ENCODE results near the gene MICU1.
A peak's percentile ranks its signal among the peaks of the same experiment; 100 is the strongest.
"Not testable (repeated sequence)": the region's sequence is repeated elsewhere in the genome, so short reads cannot be mapped to it uniquely, and the experiment has no call there.

MICU1 gene

DNA sequence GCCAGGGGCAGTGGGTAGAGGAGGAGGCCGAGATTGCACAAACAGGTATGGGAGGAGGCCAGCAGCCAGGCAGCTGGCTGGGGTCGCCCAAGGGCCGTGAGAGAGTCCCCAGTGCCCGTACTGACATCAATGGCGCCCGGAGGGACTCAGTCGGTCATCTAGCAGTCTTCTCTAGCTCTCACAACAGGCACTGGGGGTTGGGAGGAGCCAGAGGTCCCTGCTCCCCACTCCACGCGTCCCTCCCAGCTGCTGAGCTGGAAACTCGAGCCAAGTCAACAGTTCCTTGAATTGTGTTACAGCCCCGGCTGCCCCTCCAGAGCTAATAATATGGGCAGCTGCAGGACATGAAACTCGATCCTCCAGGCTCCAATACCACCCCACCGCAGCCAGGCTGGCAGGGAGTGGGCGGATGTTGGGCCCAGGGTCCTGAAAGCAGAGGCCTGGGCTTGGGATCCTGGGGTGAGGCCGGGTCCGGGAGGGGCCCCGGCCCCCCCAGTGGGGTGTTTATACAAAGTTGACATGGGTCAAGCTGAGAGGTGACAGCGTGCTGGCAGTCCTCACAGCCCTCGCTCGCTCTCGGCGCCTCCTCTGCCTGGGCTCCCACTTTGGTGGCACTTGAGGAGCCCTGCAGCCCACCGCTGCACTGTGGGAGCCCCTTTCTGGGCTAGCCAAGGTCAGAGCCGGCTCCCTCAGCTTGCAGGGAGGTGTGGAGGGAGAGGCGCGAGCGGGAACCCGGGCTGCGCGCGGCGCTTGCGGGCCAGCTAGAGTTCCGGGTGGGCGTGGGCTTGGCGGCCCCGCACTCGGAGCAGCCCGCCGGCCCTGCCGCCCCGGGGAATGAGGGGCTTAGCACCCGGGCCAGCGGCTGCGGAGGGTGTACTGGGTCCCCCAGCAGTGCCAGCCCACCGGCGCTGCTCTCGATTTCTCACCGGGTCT is 300.4 kb downstream of the MICU1 start:
- H3K4me2 ChIP-seq; H3K27ac ChIP-seq; H3K27me3 ChIP-seq (ENCODE audit: insufficient read depth, low read depth); H4K20me1 ChIP-seq (ENCODE audit: insufficient read depth); H2AFZ ChIP-seq (ENCODE audit: low read depth); H3K9ac ChIP-seq; H3K36me3 ChIP-seq (ENCODE audit: insufficient read depth); H3K79me2 ChIP-seq (ENCODE audit: insufficient read depth, low read depth); H3K4me3 ChIP-seq (IDR thresholded peaks at IDR 0.05; ENCODE audit: insufficient read depth, low read depth, low read length): not testable (repeated sequence)
- H3K4me1 ChIP-seq (ENCODE audit: low read depth, poor library complexity, severe bottlenecking), result peaks cover 70% of the 10 kb centered on the region

DNA sequence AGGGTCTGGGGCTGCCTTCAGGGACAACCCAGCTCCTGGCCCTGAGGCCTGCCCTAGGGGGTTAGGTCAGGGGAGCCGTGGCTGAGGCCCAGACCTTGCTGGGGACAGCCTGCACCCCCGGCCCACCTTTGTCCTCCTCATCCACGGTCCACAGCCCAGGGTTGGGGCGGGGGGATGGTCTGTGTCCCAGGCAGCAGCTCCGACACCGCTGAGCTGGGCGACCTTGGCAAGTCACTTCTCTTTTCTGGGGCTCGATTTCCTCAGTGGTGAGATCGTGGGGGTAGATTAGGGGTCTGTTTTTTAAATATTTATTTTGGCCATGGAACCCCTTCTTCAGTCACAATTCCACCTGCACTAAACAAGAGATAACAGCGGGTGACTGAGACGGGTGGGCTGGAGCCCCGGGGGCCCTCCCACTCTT is 302.1 kb downstream of the MICU1 start:
- no peak overlapping the region for H3K4me2 ChIP-seq
- H3K36me3 ChIP-seq (ENCODE audit: insufficient read depth), result no peaks in the 10 kb centered on the region
- peaks cover 64% of the 10 kb centered on the region for H3K4me1 ChIP-seq (ENCODE audit: low read depth, poor library complexity, severe bottlenecking)
- TF ChIP-seq, protein P1, sequence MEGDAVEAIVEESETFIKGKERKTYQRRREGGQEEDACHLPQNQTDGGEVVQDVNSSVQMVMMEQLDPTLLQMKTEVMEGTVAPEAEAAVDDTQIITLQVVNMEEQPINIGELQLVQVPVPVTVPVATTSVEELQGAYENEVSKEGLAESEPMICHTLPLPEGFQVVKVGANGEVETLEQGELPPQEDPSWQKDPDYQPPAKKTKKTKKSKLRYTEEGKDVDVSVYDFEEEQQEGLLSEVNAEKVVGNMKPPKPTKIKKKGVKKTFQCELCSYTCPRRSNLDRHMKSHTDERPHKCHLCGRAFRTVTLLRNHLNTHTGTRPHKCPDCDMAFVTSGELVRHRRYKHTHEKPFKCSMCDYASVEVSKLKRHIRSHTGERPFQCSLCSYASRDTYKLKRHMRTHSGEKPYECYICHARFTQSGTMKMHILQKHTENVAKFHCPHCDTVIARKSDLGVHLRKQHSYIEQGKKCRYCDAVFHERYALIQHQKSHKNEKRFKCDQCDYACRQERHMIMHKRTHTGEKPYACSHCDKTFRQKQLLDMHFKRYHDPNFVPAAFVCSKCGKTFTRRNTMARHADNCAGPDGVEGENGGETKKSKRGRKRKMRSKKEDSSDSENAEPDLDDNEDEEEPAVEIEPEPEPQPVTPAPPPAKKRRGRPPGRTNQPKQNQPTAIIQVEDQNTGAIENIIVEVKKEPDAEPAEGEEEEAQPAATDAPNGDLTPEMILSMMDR (conservative IDR thresholded peaks at IDR 0.05; ENCODE audit: low read depth, low read length), result no peak
- no peaks in the 10 kb centered on the region for H3K79me2 ChIP-seq (ENCODE audit: insufficient read depth, low read depth)
- no peaks in the 10 kb centered on the region for H4K20me1 ChIP-seq (ENCODE audit: insufficient read depth)
- H3K27me3 ChIP-seq (ENCODE audit: insufficient read depth, low read depth), result no peaks in the 10 kb centered on the region
- no peak overlapping the region for H3K27ac ChIP-seq
- H3K4me3 ChIP-seq (IDR thresholded peaks at IDR 0.05; ENCODE audit: insufficient read depth, low read depth, low read length), result no peak overlapping the region
- no peak overlapping the region for H3K9ac ChIP-seq
- no peak overlapping the region for H2AFZ ChIP-seq (ENCODE audit: low read depth)

DNA sequence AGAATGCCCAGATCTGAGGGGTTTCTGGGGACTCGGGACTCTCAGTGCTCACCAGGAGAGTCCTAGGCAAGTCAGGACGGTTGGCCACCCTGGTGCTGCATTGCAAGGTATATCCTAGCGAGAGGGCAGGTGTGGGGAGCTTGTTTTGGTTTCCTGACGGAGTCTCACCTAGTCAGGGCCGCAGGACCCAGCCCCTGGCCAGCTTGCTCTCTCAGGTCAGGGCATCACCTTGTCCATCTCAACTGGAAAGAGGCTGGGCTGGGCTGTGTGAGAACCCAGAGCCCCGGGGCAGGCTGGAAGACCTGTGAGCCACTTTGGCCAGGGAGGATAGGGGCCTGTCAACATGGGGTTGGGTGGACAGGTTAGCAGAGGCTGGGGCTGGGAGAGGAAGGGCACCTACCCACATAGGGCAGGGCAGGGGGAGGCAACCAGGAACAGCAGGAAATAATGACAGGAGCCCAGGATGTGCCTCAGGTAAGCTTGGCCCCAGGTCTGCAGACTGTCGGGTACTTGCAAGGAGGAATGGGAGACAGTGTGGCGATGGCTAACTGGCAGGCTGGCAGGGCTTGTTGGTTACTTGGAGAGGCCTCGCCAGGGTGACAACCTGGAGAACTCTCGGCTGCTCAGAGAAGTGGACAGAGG is 302.6 kb downstream of the MICU1 start:
- Histone ChIP-seq H3K4me2 (peak overlapping the region; percentile 17; the same call in 1 of the 2 replicates), H3K27ac (no peak overlapping the region; the same call in 1 of the 2 replicates)

DNA sequence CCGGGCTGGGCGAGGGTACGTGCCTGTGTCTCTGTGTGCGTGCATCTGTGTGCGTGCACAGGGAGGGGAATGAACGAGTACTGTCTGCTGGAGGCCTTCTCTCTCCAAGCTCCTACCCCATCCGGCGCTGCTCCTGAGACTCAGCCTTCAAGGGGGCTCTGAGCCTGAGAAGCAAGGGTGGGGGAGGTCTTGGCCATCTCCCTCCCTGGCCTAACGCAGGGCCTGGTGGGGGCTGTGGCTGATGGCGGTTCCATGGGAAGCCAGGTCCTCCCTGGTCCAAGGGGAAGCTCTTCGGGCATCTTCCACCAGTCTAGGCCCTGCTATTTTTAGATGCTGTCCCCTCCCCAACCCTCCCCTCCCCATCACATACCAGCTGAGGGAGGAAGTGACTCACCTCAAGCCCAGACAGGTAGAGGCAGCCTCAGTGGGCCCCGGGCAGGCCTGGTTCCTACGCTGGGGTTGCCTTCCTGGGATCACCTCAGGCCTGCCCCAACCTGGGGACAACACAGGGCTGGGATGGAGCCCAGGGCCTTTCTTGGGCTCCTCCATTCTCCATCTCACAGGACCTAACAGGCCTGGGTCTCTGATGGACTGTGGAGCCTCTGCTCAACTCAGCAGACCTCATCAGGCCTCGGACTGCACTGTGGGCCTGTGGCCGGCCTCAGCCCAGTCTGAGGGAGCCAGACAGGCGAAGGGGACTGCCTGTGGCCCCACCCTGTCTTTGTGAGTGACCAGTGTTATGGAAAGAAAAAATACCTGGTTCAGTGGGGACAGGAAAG is 303.4 kb downstream of the MICU1 start:
- peak overlapping the region; percentile 98 for H3K27ac ChIP-seq
- no peak overlapping the region for H3K4me3 ChIP-seq (IDR thresholded peaks at IDR 0.05; ENCODE audit: insufficient read depth, low read depth, low read length)
- H3K9ac ChIP-seq, result no peak overlapping the region; the same call in 1 of the 2 replicates
- peak overlapping the region; percentile 16; the same call in 1 of the 2 replicates for H2AFZ ChIP-seq (ENCODE audit: low read depth)
- no peaks in the 10 kb centered on the region for H3K27me3 ChIP-seq (ENCODE audit: insufficient read depth, low read depth)
- no peaks in the 10 kb centered on the region for H3K36me3 ChIP-seq (ENCODE audit: insufficient read depth)
- TF ChIP-seq, protein P1 (conservative IDR thresholded peaks at IDR 0.05; ENCODE audit: low read depth, low read length), result no peak
- H3K79me2 ChIP-seq (ENCODE audit: insufficient read depth, low read depth), result no peaks in the 10 kb centered on the region
- H4K20me1 ChIP-seq (ENCODE audit: insufficient read depth), result no peaks in the 10 kb centered on the region
- peaks cover 64% of the 10 kb centered on the region for H3K4me1 ChIP-seq (ENCODE audit: low read depth, poor library complexity, severe bottlenecking)
- H3K4me2 ChIP-seq, result peak overlapping the region; percentile 99; the same call in 1 of the 2 replicates

More for the DNA sequence above, 302.6 kb downstream of the MICU1 start:
- TF ChIP-seq, protein P1 (conservative IDR thresholded peaks at IDR 0.05; ENCODE audit: low read depth, low read length), result no peak
- Histone ChIP-seq H3K27me3 (ENCODE audit: insufficient read depth, low read depth) (no peaks in the 10 kb centered on the region), H4K20me1 (ENCODE audit: insufficient read depth) (no peaks in the 10 kb centered on the region), H3K4me1 (ENCODE audit: low read depth, poor library complexity, severe bottlenecking) (peaks cover 64% of the 10 kb centered on the region), H2AFZ (ENCODE audit: low read depth) (peak overlapping the region; percentile 16; the same call in 1 of the 2 replicates), H3K9ac (no peak overlapping the region; the same call in 1 of the 2 replicates), H3K79me2 (ENCODE audit: insufficient read depth, low read depth) (no peaks in the 10 kb centered on the region), H3K36me3 (ENCODE audit: insufficient read depth) (no peaks in the 10 kb centered on the region), H3K4me3 (IDR thresholded peaks at IDR 0.05; ENCODE audit: insufficient read depth, low read depth, low read length) (no peak overlapping the region)

Measured in KMS-11 (cell line).